Measurements from ENCODE around the gene SMR3A.

- TF ChIP-seq POLR2A (IDR thresholded peaks at IDR 0.05; ENCODE audit: low read length) (no peak), GATA1 (IDR thresholded peaks at IDR 0.05; ENCODE audit: low read depth, low read length) (no peak)
Observed at GRCh38 chr4:70405765-70406164, 45.2 kb downstream of the SMR3A start.

Data from erythroblast (primary cell).